NB4 (cell line): ENCODE data around the gene PTPRK.

Source experiments
- CTCF ChIP-seq: IDR thresholded peaks from one replicate; pipeline ENCODE4 v1.5.1; 2012; ENCODE audit warnings: low read depth, low read length
- MAX ChIP-seq: IDR thresholded peaks from 2 replicates; pipeline ENCODE4 v1.6.1; 2011; ENCODE audit warnings: low read depth, low read length
- MYC ChIP-seq: IDR thresholded peaks from 2 replicates; pipeline ENCODE4 v1.6.1; 2011; ENCODE audit warnings: low read depth, low read length
- POLR2A ChIP-seq: IDR thresholded peaks from 2 replicates; pipeline ENCODE4 v1.6.1; 2011; ENCODE audit warnings: mild to moderate bottlenecking; ENCODE audit not compliant: insufficient read length; ENCODE audit errors: extremely low read depth

- TF ChIP-seq CTCF (no peak), POLR2A (no peak), MAX (no peak), MYC (no peak)
These were observed 280.4 kb downstream of the PTPRK start for GRCh38 chr6:128240024-128240428.
